ENCODE results near the gene BRWD1. TPM values are rescaled to one million over a fixed set of nuclear protein-coding genes. Genes with fewer than 3 reads are reported as not detected.

Gene BRWD1
- total RNA-seq, 1 donor from 2014 or later, result 19.5 TPM

- H3K4me3 ChIP-seq (ENCODE audit: low read depth, low read length), result no peak overlapping the region
- no peak for DNase-seq (ENCODE audit: low read depth)
- no peak for TF ChIP-seq CTCF (conservative IDR thresholded peaks at IDR 0.05; ENCODE audit: low read depth, low read length)
Measured at GRCh38 chr21:39155578-39155977, 157.9 kb downstream of the BRWD1 start.

GRCh38 chr21:39153842-39154241, 159.6 kb downstream of the BRWD1 start:
- no peak for TF ChIP-seq CTCF (conservative IDR thresholded peaks at IDR 0.05; ENCODE audit: low read depth, low read length)
- no peak overlapping the region for H3K4me3 ChIP-seq (ENCODE audit: low read depth, low read length)
- DNase-seq (ENCODE audit: low read depth), result no peak

DNA sequence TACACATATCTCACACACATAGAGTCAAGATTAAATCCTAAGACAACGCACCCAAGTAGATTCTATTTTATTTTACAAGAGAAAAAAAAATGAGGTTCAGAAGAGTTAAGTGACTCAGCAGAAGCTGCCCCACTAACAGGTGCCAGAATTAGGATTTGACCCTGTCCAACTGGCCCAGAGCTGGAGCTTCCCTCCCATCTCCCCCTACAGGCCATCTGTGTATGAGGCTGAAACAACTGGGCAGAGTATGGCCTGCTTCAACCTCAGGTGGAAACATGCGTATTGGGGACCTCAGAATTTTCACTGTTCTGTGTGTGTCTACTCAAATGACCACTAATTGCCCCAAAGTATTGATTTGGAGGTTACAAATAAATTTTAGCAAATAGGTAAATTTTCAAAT, 160.1 kb downstream of the BRWD1 start:
- peak; percentile 54 for TF ChIP-seq CTCF (conservative IDR thresholded peaks at IDR 0.05; ENCODE audit: low read depth, low read length)
- no peak for DNase-seq (ENCODE audit: low read depth)
- H3K4me3 ChIP-seq (ENCODE audit: low read depth, low read length), result no peak overlapping the region

- no peak for TF ChIP-seq CTCF (conservative IDR thresholded peaks at IDR 0.05; ENCODE audit: low read depth, low read length)
- no peak overlapping the region for H3K4me3 ChIP-seq (ENCODE audit: low read depth, low read length)
Measured at GRCh38 chr21:39152271-39152670, 161.2 kb downstream of the BRWD1 start.

DNA sequence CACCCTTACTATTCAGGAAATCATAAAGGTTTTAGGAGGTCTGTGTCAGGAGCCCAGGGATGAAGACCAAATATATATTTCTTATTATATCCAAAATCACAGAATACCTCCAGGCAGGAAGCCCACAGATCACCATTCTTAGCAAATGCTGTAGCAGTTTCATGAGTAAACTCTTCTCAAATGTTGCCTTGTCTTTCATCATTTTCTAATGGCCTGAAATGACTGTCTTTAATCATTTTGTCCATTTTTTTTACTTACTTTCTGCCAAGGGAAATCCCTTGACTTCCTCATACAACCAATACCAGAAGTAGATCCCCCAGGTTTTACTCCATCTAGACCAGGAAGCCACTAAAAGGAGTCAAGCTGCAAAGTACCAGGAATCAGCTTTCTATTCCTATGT, 162.6 kb downstream of the BRWD1 start:
- TF ChIP-seq CTCF (conservative IDR thresholded peaks at IDR 0.05; ENCODE audit: low read depth, low read length), result no peak
- no peak for DNase-seq (ENCODE audit: low read depth)

More at GRCh38 chr21:39152271-39152670, 161.2 kb downstream of the BRWD1 start:
- DNase-seq (ENCODE audit: low read depth), result no peak

DNA sequence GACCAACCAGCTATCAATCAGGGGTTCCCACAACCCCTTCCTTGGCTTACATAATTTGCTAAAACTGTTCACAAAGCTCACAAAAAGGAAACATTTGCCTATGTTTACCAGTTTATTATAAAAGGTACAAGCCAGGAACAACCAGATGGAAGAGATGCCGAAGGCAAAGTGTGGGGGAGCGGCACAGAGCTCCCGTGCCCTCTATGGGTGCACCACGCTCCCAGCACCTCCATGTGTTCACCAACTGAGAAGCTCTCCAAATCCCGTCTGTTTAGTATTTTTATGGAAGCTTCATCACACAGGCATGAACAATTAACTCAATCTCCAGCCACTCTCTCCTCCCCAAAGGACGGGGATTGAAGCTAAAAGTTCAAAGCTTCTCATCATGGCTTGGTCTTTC, 163.1 kb downstream of the BRWD1 start:
- no peak for DNase-seq (ENCODE audit: low read depth)
- TF ChIP-seq CTCF (conservative IDR thresholded peaks at IDR 0.05; ENCODE audit: low read depth, low read length), result no peak
- H3K4me3 ChIP-seq (ENCODE audit: low read depth, low read length), result no peak overlapping the region

More for the DNA sequence above, 162.6 kb downstream of the BRWD1 start:
- no peak overlapping the region for H3K4me3 ChIP-seq (ENCODE audit: low read depth, low read length)

DNA sequence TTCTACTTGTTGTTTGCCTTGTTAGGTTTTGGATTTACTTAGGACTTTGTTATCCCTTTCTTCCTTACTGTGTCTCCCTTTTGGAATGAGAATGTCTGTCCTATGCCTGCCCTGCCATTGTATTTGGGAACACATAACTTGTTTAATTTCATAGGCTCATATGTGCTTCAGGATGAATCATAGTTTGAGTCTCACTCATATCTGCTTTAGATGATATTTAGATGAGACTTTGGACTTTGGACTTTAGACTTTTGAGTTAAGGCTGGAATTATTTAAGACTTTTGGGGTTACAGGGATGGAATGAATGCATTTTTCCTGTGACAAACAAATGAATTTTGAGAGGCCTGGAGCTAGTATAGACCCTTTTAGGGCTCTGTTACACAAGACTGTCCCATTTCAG, 163.6 kb downstream of the BRWD1 start:
- DNase-seq (ENCODE audit: low read depth), result no peak
- H3K4me3 ChIP-seq (ENCODE audit: low read depth, low read length), result no peak overlapping the region
- no peak for TF ChIP-seq CTCF (conservative IDR thresholded peaks at IDR 0.05; ENCODE audit: low read depth, low read length)
